Peyer's patch (tissue), 4 donors: ENCODE data around the gene CA11.
"Not testable (repeated sequence)": the region's sequence is repeated elsewhere in the genome, so short reads cannot be mapped to it uniquely, and the experiment has no call there.

Experiments
- CTCF ChIP-seq, 6 experiments: fragments of 450-650 bp in 4 of 6; fragments of 200-600 bp in 2 of 6; sonication (generic) in 1 of 6; IDR thresholded peaks; one replicate each; pipeline ENCODE4 v1.5.1; 2017 to 2019; ENCODE audit warnings: antibody characterized with exemption in 6 of 6, mild to moderate bottlenecking in 3 of 6, moderate library complexity in 1 of 6
- POLR2A ChIP-seq, 2 donors: fragments of 450-650 bp; IDR thresholded peaks; one replicate each; pipeline ENCODE4 v1.5.1; 2017; ENCODE audit warnings: antibody characterized with exemption in 2 of 2, mild to moderate bottlenecking in 2 of 2, moderate library complexity in 2 of 2

DNA sequence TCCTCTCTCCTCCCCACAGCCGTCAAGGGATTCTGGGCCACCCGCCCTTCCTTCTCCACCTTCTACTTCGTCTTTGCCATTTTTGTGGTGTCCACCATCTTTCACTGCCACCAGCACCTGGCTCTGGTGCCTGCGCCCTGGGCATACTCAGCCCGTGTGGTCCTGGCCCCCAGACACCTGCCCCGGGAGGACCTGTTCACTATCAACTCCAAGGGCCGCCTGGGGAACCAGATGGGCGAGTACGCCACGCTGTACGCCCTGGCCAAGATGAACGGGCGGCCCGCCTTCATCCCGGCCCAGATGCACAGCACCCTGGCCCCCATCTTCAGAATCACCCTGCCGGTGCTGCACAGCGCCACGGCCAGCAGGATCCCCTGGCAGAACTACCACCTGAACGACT lies 34.0 kb upstream of the CA11 start:
- TF ChIP-seq CTCF, POLR2A (IDR thresholded peaks at IDR 0.05): not testable (repeated sequence)
